Astrocyte (in vitro differentiated cells and primary cell): ENCODE data around the gene POLN. TPM values are rescaled to one million over a fixed set of nuclear protein-coding genes. Genes with fewer than 3 reads are reported as not detected.

Experiments used
- DNase-seq: peaks from one replicate; pipeline ENCODE4 v3.0.0-alpha.2; 2010; ENCODE audit warnings: low read depth
- FAIRE-seq: peaks from 2 replicates; lab custom pipeline; 2011; peaks lifted over from hg19 to GRCh38; lab: Jason Lieb, UNC
- H2AFZ ChIP-seq: 2 replicates; pipeline ENCODE4 v1.6.0; 2012; ENCODE audit warnings: low read depth, low read length, inconsistent platforms
- H3K27ac ChIP-seq: 2 replicates; pipeline ENCODE4 v1.5.1; 2011; ENCODE audit warnings: low read depth, low read length, inconsistent platforms
- H3K27me3 ChIP-seq: 2 replicates; pipeline ENCODE4 v1.6.0; 2011; ENCODE audit warnings: low read length, inconsistent platforms; ENCODE audit not compliant: insufficient read depth
- H3K36me3 ChIP-seq: 2 replicates; pipeline ENCODE4 v1.5.1; 2011; ENCODE audit warnings: low read length, inconsistent platforms; ENCODE audit not compliant: insufficient read depth
- H3K4me1 ChIP-seq: 2 replicates; pipeline ENCODE4 v1.5.1; 2011; ENCODE audit warnings: low read length, inconsistent platforms; ENCODE audit not compliant: insufficient read depth
- H3K4me2 ChIP-seq: 2 replicates; pipeline ENCODE4 v1.6.0; 2012; ENCODE audit warnings: low read length, inconsistent platforms
- H3K4me3 ChIP-seq: 2 replicates; pipeline ENCODE4 v1.5.1; 2011; ENCODE audit warnings: low read depth, mild to moderate bottlenecking, low read length, inconsistent platforms; ENCODE audit not compliant: insufficient read depth
- H3K79me2 ChIP-seq: 2 replicates; pipeline ENCODE4 v1.6.0; 2012; ENCODE audit warnings: mild to moderate bottlenecking, low read length, inconsistent platforms; ENCODE audit not compliant: insufficient read depth
- H3K9ac ChIP-seq: 2 replicates; pipeline ENCODE4 v1.6.0; 2012; ENCODE audit warnings: mild to moderate bottlenecking, low read length, inconsistent platforms
- H3K9me3 ChIP-seq: 2 replicates; pipeline ENCODE4 v1.5.1; 2012; ENCODE audit warnings: low read depth, mild to moderate bottlenecking, low read length, inconsistent platforms; ENCODE audit not compliant: insufficient read depth
- H4K20me1 ChIP-seq: 2 replicates; pipeline ENCODE4 v1.6.0; 2012; ENCODE audit warnings: low read length, inconsistent platforms; ENCODE audit not compliant: insufficient read depth
- H3K27ac Mint-ChIP-seq: one replicate; pipeline ENCODE4 v1.8.0; 2021; ENCODE audit warnings: mild to moderate bottlenecking, mixed read lengths; ENCODE audit not compliant: unreplicated experiment
- H3K27me3 Mint-ChIP-seq: one replicate; pipeline ENCODE4 v1.8.0; 2021; ENCODE audit warnings: low read depth, mixed read lengths; ENCODE audit not compliant: unreplicated experiment
- H3K36me3 Mint-ChIP-seq: one replicate; pipeline ENCODE4 v1.8.0; 2021; ENCODE audit warnings: low read depth, mixed read lengths; ENCODE audit not compliant: unreplicated experiment
- H3K4me1 Mint-ChIP-seq: one replicate; pipeline ENCODE4 v1.8.0; 2021; ENCODE audit warnings: low read depth, mixed read lengths; ENCODE audit not compliant: unreplicated experiment
- H3K4me3 Mint-ChIP-seq: one replicate; pipeline ENCODE4 v1.8.0; 2021; ENCODE audit warnings: mild to moderate bottlenecking, moderate library complexity, mixed read lengths; ENCODE audit not compliant: unreplicated experiment
- H3K9me3 Mint-ChIP-seq: one replicate; pipeline ENCODE4 v1.8.0; 2021; ENCODE audit warnings: mild to moderate bottlenecking, mixed read lengths; ENCODE audit not compliant: unreplicated experiment
- EZH2 ChIP-seq: IDR thresholded peaks from 2 replicates; pipeline ENCODE4 v1.6.1; 2012; ENCODE audit warnings: mild to moderate bottlenecking, low read length, inconsistent platforms; ENCODE audit not compliant: insufficient read depth
- total RNA-seq: library from RNA; stranded (reverse); gene quantifications from 2 replicates; pipeline ENCODE4 v1.2.1, GENCODE V29; 2021
- TF ChIP-seq, protein P1 (sequence below): IDR thresholded peaks from 2 replicates; pipeline ENCODE4 v1.5.1; 2011; ENCODE audit warnings: low read depth, mild to moderate bottlenecking, inconsistent platforms, low read length, moderate library complexity; ENCODE audit not compliant: insufficient read depth

POLN gene
- total RNA-seq, 1 donor from 2014 or later = 3.1 TPM

DNA sequence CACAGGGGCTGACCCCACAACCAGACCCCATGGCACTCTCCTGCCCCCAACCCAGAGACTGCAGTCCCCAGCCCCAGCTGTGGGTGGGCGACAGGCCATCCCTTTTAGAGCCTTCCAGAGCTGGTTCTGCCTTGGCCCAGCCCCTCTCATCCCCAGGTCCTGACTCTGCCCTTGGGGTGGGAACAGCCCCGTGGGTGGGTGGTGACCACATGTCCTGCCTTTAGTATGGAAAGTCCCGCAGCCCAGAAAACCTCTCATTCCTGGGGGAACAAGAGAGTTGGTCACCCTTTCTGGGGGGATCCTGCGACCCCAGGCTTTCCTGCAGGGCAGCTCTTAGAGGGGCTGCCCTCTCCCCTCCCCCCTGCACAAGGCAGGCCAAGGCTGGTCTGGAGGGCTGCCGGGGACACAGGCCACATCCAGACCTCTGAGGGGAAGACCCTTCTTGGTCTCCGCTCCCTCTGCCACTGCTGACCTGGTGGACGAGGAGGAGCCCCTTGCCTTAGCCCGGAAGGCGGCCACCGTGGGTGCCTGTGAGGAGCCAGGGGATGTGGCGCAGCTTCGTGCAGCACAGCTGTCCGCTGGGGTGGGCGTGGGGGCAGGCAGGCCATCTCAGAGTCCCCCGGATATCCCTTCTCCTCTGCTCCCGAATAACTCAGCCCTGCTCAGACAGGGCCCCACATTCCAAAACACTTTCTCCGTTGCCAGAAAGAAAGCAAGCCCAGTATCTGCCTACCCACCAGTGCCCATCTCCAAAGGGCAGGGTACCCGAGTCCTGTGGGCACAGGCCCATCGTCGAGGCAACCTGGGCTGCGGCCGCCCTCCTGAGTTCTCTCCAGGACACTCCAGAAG lies 26.7 kb upstream of the POLN start:
- H3K9ac ChIP-seq = no peak overlapping the region

GRCh38 chr4:2267841-2268240 lies 25.9 kb upstream of the POLN start:
- FAIRE-seq = no peak
- H3K27ac Mint-ChIP-seq = no peak overlapping the region

More for the DNA sequence above, 26.7 kb upstream of the POLN start:
- H3K36me3 Mint-ChIP-seq = no peaks in the 10 kb centered on the region
- H3K9me3 Mint-ChIP-seq = no peaks in the 10 kb centered on the region
- Histone ChIP-seq H3K4me3 (no peak overlapping the region), H4K20me1 (no peaks in the 10 kb centered on the region), H3K27ac (no peak overlapping the region), H3K79me2 (no peaks in the 10 kb centered on the region), H2AFZ (no peak overlapping the region), H3K4me2 (no peak overlapping the region), H3K9me3 (no peaks in the 10 kb centered on the region), H3K36me3 (no peaks in the 10 kb centered on the region), H3K4me1 (no peaks in the 10 kb centered on the region), H3K27me3 (no peaks in the 10 kb centered on the region)
- H3K4me1 Mint-ChIP-seq = peaks cover 3% of the 10 kb centered on the region
- TF ChIP-seq EZH2 = no peak
- TF ChIP-seq, protein P1, sequence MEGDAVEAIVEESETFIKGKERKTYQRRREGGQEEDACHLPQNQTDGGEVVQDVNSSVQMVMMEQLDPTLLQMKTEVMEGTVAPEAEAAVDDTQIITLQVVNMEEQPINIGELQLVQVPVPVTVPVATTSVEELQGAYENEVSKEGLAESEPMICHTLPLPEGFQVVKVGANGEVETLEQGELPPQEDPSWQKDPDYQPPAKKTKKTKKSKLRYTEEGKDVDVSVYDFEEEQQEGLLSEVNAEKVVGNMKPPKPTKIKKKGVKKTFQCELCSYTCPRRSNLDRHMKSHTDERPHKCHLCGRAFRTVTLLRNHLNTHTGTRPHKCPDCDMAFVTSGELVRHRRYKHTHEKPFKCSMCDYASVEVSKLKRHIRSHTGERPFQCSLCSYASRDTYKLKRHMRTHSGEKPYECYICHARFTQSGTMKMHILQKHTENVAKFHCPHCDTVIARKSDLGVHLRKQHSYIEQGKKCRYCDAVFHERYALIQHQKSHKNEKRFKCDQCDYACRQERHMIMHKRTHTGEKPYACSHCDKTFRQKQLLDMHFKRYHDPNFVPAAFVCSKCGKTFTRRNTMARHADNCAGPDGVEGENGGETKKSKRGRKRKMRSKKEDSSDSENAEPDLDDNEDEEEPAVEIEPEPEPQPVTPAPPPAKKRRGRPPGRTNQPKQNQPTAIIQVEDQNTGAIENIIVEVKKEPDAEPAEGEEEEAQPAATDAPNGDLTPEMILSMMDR = no peak
- FAIRE-seq (no peak), DNase-seq (no peak)
- H3K4me3 Mint-ChIP-seq = no peak overlapping the region
- peaks cover 36% of the 10 kb centered on the region for H3K27me3 Mint-ChIP-seq
- no peak overlapping the region for H3K27ac Mint-ChIP-seq

More at GRCh38 chr4:2267841-2268240, 25.9 kb upstream of the POLN start:
- Histone ChIP-seq H3K36me3 (no peaks in the 10 kb centered on the region), H3K4me3 (no peak overlapping the region), H3K27me3 (no peaks in the 10 kb centered on the region), H2AFZ (no peak overlapping the region), H3K9ac (no peak overlapping the region), H3K4me2 (no peak overlapping the region), H3K4me1 (peaks cover under 1% of the 10 kb centered on the region), H3K9me3 (no peaks in the 10 kb centered on the region), H4K20me1 (no peaks in the 10 kb centered on the region), H3K79me2 (no peaks in the 10 kb centered on the region), H3K27ac (no peak overlapping the region)
- H3K4me3 Mint-ChIP-seq = no peak overlapping the region
- no peak for DNase-seq
- H3K27me3 Mint-ChIP-seq = peaks cover 30% of the 10 kb centered on the region
- H3K9me3 Mint-ChIP-seq = no peaks in the 10 kb centered on the region
- H3K36me3 Mint-ChIP-seq = no peaks in the 10 kb centered on the region
- TF ChIP-seq, protein P1 = no peak
- TF ChIP-seq EZH2 = no peak
- no peaks in the 10 kb centered on the region for H3K4me1 Mint-ChIP-seq
